ENCODE data around the gene CLN6.
"Not testable (repeated sequence)": the region's sequence is repeated elsewhere in the genome, so short reads cannot be mapped to it uniquely, and the experiment has no call there.

The CLN6 gene

GRCh38 chr15:68205558-68205944 is 24.0 kb downstream of the CLN6 start:
- peak; percentile 49 for DNase-seq

GRCh38 chr15:68204776-68205557 is 24.6 kb downstream of the CLN6 start, which contains the start of gene CALML4:
CALML4 (minus strand) TSS chr15:68205332; CDS start chr15:68205247, 85 bp downstream.
- no peak for DNase-seq

GRCh38 chr15:68204361-68204760 is 25.2 kb downstream of the CLN6 start:
- no peak for DNase-seq

- DNase-seq, result no peak
These were observed 25.6 kb downstream of the CLN6 start for GRCh38 chr15:68203956-68204355.

GRCh38 chr15:68203486-68203885 is 26.0 kb downstream of the CLN6 start:
- no peak for DNase-seq

GRCh38 chr15:68202994-68203393 is 26.5 kb downstream of the CLN6 start:
- DNase-seq, result not testable (repeated sequence)

GRCh38 chr15:68201879-68202261 is 27.7 kb downstream of the CLN6 start:
- DNase-seq, result no peak

- DNase-seq, result no peak
These were observed 28.2 kb downstream of the CLN6 start for GRCh38 chr15:68201153-68201878.

- DNase-seq, result no peak
These were observed 29.3 kb downstream of the CLN6 start for GRCh38 chr15:68200016-68200861.

- no peak for DNase-seq
These were observed 30.2 kb downstream of the CLN6 start for GRCh38 chr15:68199340-68199739.

- DNase-seq, result no peak
These were observed 31.7 kb downstream of the CLN6 start for GRCh38 chr15:68197661-68198437.

GRCh38 chr15:68197170-68197492 is 32.4 kb downstream of the CLN6 start:
- DNase-seq, result no peak

- DNase-seq, result no peak
These were observed 32.9 kb downstream of the CLN6 start for GRCh38 chr15:68196445-68197169.

GRCh38 chr15:68195336-68196112 is 34.0 kb downstream of the CLN6 start:
- DNase-seq, result no peak

GRCh38 chr15:68192804-68193486 is 36.6 kb downstream of the CLN6 start:
- no peak for DNase-seq

- DNase-seq, result peak; percentile 56
These were observed 37.4 kb downstream of the CLN6 start for GRCh38 chr15:68192117-68192516.

GRCh38 chr15:68191555-68191954 is 38.0 kb downstream of the CLN6 start:
- no peak for DNase-seq

- no peak for DNase-seq
These were observed 39.5 kb downstream of the CLN6 start for GRCh38 chr15:68190048-68190447.

GRCh38 chr15:68188647-68189046 is 40.9 kb downstream of the CLN6 start:
- no peak for DNase-seq

GRCh38 chr15:68187559-68187958 is 42.0 kb downstream of the CLN6 start:
- no peak for DNase-seq
